ENCODE data around the gene AGPAT3.

AGPAT3 gene

GRCh38 chr21:43911015-43911934 lies 46.3 kb downstream of the AGPAT3 start:
- no peak for DNase-seq

- DNase-seq: no peak
Measured at GRCh38 chr21:43911935-43912487, 47.0 kb downstream of the AGPAT3 start.

GRCh38 chr21:43912500-43912899 lies 47.5 kb downstream of the AGPAT3 start:
- no peak for DNase-seq

GRCh38 chr21:43912910-43913309 lies 47.9 kb downstream of the AGPAT3 start:
- DNase-seq: no peak

GRCh38 chr21:43913928-43914327 lies 48.9 kb downstream of the AGPAT3 start:
- no peak for DNase-seq

GRCh38 chr21:43916076-43916475 lies 51.1 kb downstream of the AGPAT3 start:
- no peak for DNase-seq

GRCh38 chr21:43916691-43917514 lies 51.9 kb downstream of the AGPAT3 start:
- DNase-seq: no peak

- no peak for DNase-seq
Measured at GRCh38 chr21:43917515-43918384, 52.7 kb downstream of the AGPAT3 start.

GRCh38 chr21:43918385-43918947 lies 53.4 kb downstream of the AGPAT3 start:
- no peak for DNase-seq

- DNase-seq: no peak
Measured at GRCh38 chr21:43919283-43919682, 54.3 kb downstream of the AGPAT3 start.

GRCh38 chr21:43919871-43920801 lies 55.1 kb downstream of the AGPAT3 start:
- DNase-seq: no peak

GRCh38 chr21:43921571-43921978 lies 56.6 kb downstream of the AGPAT3 start:
- DNase-seq: peak; percentile 12 to 58

GRCh38 chr21:43921979-43922945 lies 57.2 kb downstream of the AGPAT3 start:
- no peak for DNase-seq

GRCh38 chr21:43922949-43923348 lies 57.9 kb downstream of the AGPAT3 start:
- DNase-seq: no peak

- DNase-seq: no peak
Measured at GRCh38 chr21:43923391-43923790, 58.4 kb downstream of the AGPAT3 start.

GRCh38 chr21:43924421-43925095 lies 59.5 kb downstream of the AGPAT3 start:
- no peak for DNase-seq

GRCh38 chr21:43925096-43925481 lies 60.1 kb downstream of the AGPAT3 start:
- no peak for DNase-seq

- no peak for DNase-seq
Measured at GRCh38 chr21:43925609-43926008, 60.6 kb downstream of the AGPAT3 start.

- DNase-seq: no peak
Measured at GRCh38 chr21:43926196-43926595, 61.2 kb downstream of the AGPAT3 start.
